NAMALWA (cell line): ENCODE data around the gene SORCS2.
A peak's percentile ranks its signal among the peaks of the same experiment; 100 is the strongest.

Source experiments
- DNase-seq: peaks from one replicate; pipeline ENCODE4 v3.0.0-alpha.2; 2015; ENCODE audit warnings: low spot score

Gene SORCS2

DNA sequence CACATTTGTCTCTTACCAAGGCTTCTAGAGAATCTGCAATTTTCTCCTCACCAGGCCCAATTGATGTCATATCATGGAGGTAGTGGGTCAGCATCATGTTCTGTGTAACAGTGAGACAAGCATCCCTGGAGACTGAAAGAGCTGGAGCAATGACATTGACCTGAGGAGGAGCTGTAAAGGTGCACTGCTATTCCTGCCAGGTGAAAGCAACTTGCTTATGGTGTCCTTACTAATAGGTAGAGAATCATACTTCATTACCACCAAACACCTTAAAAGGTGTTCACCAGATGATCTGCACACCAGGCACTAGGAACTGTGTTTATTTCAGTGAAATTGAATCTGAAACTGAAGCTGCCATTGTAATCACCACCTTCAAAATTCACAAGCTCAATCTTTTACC lies 558.6 kb downstream of the SORCS2 start:
- no peak for DNase-seq

DNA sequence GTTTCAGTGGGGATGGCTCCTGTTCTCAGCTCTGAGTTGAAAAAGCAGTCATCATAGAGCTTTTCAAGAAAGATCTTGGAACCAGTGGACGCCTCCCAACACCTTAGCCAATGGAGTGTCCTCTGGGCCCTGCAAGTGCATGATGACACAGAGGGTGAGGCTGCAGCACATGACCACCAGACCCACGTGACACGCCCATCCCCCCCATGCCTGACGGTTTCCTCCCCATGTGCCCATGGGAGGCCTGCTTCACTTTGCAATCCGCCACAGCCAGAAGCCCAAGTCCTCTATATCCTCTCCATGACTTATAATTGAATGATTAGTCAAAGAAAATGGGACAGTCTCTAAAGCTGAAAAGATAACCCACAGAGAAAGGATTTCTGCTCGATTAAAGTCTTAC lies 560.3 kb downstream of the SORCS2 start:
- DNase-seq, result no peak

GRCh38 chr4:7753271-7753670 lies 560.9 kb downstream of the SORCS2 start:
- DNase-seq, result no peak

GRCh38 chr4:7753931-7754465 lies 561.7 kb downstream of the SORCS2 start:
- peak; percentile 26 for DNase-seq

DNA sequence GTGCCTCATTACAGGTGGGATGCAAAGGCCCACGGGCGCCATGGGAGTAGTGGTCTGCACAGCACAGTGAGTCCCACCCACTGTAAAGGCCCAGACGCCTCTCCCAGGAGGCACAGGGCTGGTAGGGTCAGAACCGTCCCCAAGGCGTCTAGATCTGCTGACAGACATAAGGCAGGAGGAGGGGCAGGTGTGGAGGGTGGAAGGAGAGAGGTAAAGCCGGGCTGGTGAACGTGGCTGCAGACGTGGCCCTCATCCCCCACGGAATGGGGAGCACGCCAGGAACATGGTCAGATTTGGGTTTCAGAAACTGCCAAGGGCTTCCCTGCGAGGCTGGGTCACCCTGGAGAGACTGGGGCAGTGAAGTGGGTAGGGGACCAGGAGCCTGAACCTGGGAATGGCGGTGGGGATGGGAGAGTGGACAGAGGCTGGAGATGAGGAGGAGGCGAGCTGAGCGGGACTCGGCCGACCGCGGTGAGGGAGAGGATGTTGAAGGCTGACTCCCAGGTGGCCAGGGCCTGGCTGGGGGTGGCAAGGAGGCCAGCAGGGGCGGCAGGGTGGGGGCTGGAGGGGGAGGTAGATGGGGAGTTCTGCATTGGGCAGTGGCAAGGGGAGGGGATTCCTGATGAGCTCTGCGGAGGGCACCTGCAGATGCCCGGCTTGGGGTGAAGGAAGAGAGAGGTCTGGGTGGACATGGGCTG lies 562.4 kb downstream of the SORCS2 start:
- no peak for DNase-seq

GRCh38 chr4:7755561-7755960 lies 563.2 kb downstream of the SORCS2 start:
- no peak for DNase-seq

DNA sequence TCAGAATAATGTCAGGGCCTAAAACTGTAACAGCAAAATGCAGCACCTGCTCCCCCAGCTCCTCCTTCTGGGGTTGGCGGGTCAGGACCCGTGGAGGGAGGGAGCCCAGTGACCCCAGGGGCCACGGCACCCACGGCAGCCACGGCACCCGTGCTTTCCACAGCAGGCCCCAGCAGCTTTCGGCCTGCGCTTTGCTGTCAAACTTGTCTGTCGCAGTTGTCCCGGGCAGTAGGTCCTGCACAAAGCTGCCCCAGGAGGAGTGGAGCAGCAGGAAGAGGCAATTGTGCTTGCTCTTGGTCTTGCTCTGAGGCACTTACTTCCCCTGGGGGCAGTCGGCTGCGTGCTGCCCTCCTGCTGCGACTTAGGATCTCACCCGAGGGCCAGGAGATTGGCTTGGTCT lies 563.7 kb downstream of the SORCS2 start:
- DNase-seq, result no peak

DNA sequence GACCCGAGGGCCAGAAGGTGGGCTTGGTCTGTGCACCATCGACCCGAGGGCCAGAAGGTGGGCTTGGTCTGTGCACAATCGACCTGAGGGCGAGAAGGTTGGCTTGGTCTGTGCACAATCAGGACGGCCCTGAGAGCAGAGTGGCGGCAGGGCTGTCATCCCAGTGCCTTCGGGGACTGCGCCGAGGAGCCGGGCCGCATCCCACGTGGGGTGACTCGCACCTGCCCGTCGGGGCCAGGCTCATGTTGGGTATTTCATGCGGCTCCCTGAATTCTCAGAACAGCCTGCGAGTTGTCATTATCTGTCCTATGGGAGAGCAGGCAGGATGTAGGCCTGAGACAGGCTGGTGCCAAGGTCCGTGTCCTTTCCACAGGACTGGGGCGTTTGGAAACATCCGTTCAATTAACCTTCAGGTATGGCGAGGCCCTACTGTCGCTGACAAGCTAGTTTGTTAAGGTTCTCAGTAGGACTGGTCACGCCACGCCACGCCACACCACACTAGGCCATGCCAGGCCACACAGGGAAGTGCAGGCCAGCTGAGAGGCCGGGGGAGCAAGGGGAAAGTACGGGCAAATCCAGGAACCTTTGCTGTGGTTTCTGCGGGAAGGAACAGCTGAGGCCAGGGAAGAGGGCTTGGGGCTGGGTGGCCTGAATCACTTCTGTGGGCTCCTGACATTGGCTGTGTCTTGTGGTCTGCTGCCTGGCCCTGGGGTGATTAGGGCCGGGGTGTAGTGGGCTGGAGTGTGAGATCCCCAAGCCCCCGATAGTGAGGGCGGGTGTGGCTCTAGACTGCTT lies 564.4 kb downstream of the SORCS2 start:
- no peak for DNase-seq

DNA sequence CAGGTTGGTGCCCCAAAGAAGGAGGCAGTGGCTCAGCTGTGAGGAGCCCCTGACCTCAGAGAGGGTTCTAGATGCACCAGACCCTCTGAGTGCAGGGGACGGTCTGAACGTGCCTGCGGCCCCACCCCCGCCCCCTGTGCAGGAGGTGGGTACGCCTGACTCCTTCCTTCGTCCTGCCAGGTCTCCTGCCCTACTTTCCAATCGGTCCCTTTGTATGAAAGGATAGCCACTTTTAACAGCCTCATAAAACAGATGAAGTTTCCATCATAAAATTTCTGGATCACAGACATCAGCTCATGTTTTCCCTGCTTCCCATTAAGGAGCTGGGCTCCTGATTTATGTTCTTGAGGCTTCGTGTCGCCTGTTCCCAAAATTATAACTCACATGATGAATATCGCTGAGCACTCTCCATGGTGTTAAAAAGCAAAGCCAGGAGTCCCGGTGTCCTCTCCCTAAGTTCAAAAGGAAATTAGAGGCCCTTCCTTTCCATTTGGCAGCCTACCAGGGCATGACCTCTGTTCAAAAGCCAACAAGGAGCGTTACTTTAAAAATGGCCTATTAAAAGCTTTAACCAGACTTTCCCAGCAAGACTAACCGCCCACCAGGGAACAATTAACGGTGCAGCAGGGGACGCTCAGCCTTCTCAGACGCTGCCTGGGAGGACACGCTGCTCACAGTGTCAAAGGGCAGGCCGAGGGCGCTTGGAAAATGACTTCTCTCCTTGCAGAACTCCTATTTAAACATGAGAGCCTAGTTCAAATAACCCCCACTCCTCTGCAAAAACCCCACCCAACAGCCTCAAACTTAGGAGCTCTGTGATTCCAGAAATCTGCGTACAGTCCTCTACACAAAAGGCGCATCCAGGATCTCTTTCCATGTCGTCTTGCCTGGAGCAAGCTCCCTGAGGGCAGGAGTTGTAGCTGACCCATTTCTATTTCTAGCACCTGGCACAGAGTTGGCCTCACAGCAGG lies 565.4 kb downstream of the SORCS2 start:
- no peak for DNase-seq

- DNase-seq, result no peak
Measured at GRCh38 chr4:7758476-7758875, 566.1 kb downstream of the SORCS2 start.

DNA sequence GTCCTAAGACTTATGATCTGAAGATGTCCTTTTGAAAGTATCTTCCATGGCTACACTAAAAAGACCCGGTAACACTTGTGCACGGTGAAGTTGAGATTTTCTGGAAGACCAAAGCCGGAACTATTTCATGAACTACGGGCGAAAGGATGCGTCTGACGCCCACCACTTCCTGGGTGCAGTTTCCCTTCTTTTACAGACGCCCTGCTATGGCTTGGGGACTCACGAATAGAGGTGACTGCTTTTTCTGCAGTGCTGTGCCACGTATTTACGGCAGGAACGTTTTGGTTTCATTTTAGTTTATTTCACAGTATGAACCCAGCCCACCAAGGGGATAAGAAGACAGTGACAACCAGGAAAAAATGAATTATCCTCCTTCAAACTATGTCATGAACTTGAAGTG lies 566.9 kb downstream of the SORCS2 start:
- no peak for DNase-seq

DNA sequence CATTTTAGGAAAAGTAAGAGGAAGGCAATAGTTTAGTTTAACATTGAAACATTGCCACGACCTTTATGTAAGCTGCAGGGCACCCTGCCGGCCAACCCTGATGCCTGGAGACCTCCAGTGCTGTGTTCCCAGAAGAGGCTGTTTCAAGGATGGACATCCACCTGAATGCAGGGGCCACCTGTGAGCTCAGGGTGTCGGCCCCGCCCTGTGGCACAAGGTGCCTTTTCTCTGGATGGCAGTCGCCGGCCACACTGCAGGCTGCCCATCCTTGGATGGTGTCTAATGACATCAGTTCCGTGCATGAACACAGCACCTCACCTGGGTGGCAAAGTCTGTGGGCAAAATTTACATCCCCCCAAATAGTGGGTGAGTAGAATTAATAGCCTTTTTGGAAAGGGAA lies 567.3 kb downstream of the SORCS2 start:
- DNase-seq, result no peak

DNA sequence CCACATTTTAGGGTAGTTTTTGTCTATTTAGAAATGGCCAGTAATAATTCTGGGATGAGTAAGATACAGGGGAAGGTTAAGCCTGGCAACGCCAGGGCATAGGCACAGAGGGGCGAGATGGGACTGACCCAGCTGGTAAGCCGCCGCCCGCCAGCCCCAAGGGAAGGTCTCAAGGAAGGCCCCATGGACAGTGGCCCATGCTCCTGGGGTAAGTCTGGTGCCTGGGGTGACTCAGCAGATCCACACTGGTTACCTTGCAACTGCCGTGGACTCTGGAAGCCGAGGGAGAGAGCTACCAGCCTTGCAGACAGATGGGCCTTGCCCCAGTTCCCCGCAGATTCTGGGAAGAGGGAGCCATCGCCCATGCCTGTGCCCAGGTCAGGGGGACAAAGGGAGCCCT lies 567.9 kb downstream of the SORCS2 start:
- no peak for DNase-seq

DNA sequence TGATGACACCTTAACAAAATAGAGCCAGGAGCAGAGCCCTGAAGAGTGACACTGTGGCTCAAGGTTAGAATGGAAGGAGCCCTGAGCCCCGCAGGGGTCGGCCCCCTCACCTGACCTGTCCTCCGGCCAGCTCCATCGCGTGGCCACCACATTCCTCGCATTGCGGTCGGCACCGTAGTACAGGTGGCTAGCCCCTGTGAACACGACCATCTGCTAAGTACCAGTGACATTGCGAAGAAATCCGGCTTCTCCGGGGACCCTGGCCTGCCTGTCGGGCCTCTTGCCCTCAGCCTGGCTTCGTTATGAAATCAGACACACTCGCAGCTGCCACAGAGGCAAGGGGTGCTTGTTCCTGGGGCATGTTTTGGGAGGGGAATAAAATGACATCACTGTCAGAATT lies 568.4 kb downstream of the SORCS2 start:
- no peak for DNase-seq

- no peak for DNase-seq
Measured at GRCh38 chr4:7761312-7761711, 569.0 kb downstream of the SORCS2 start.

GRCh38 chr4:7761720-7762119 lies 569.4 kb downstream of the SORCS2 start:
- DNase-seq, result peak; percentile 66

- no peak for DNase-seq
Measured at GRCh38 chr4:7762376-7763030, 570.2 kb downstream of the SORCS2 start.

DNA sequence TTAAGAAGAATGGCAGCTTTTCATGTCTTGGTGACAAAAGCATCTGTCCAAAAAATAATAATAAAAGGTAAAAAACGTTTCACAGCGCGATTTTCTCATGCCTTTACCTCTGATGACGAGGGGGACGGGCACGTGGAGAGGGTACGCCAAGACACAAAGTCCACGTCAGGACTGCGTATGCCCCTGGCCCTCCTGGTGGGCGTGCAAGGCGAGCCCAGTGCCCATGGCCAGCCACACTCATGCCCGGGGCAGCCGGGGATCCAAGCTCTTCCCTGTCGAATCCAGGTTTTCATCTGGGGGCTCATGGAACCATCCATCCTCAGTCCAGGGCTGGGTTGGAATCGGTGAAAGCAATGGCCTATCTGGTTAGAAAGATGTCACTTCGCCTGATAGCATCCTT lies 570.8 kb downstream of the SORCS2 start:
- no peak for DNase-seq

DNA sequence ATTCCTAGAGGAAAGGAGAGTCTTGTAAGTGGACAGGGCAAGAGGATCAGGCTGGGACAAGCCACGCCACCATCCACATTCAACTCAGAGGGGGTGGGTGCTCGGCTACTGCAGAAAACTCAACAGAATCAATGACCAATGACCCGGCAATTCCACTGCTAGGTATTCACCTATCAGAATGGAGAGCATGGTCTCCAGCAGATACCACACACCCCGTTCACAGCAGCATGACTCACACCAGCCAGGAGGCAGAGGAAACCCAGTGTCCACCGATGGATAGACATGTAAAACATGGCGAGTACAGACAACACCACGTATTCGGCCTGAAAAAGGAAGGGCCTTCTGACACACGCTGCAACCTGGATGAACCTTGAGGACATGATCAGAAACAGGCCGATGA lies 571.5 kb downstream of the SORCS2 start:
- no peak for DNase-seq

DNA sequence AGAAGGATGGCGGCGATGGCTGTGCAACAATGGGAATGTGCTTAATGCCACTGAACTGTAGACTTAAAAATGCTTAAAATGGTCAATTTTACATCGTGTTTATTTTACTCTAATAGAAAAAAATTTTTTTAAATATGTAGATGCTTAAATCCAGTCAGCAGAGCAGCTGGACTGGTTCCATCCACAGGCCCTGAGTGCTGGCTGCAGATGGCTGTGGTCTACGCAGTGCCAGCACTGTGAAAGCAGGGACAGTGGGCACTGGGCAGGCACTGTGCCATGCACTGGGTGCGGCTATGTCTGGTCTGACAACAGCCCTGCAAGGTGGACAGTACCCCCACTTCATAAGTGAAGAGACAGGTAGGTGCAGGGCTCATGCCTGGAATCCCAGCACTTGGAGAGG lies 572.1 kb downstream of the SORCS2 start:
- DNase-seq, result no peak

- no peak for DNase-seq
Measured at GRCh38 chr4:7765666-7766065, 573.3 kb downstream of the SORCS2 start.

DNA sequence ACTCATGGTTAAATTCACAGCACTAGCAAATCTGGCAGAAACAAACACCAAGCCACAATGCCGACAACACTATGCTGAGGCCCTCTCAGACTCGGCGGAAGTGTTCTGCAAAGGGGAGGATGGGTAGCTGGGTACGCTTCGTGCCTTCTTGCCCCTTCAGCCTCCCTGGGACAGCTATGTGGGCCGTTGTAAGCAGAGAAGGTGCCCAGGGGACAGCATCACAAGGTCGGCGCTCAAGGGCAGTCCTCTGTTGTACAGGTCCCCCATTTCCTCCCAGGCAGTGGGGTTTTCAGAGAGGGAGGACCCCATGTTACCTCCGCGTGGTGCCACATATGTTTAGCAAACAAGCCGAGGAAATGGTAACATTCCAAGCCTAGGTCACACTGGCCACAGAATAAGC lies 573.7 kb downstream of the SORCS2 start:
- no peak for DNase-seq
